GM10266 (cell line): ENCODE results near the gene SPHK2.
A peak's percentile ranks its signal among the peaks of the same experiment; 100 is the strongest.

ENCODE experiments used
- DNase-seq: peaks from one replicate; pipeline ENCODE4 v3.0.0; 2012; ENCODE audit errors: extremely low spot score
- TF ChIP-seq, protein P1 (sequence below): IDR thresholded peaks from 2 replicates; pipeline ENCODE4 v1.5.1; 2012; ENCODE audit warnings: mild to moderate bottlenecking, low read depth; ENCODE audit not compliant: control insufficient read depth, insufficient read depth; ENCODE audit errors: missing control alignments

Gene SPHK2

DNA sequence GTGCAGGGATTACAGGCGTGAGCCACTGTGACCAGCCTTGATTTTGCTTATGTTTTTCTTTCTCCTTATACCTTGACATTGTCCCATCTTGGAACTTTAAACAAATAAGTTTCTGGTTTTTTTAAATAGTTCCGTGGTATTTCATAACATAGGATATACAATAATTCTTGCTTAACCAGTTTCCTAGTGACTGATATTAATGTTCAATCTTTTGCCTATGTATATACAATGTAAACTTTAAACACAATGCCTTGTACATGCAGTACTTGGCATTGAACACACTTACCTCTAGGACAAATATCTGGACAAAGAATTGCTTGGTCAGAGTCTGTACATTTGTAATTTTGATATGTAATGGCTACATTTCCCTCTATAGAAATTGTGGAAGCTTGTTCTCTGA is 37.1 kb upstream of the SPHK2 start:
- TF ChIP-seq, protein P1, sequence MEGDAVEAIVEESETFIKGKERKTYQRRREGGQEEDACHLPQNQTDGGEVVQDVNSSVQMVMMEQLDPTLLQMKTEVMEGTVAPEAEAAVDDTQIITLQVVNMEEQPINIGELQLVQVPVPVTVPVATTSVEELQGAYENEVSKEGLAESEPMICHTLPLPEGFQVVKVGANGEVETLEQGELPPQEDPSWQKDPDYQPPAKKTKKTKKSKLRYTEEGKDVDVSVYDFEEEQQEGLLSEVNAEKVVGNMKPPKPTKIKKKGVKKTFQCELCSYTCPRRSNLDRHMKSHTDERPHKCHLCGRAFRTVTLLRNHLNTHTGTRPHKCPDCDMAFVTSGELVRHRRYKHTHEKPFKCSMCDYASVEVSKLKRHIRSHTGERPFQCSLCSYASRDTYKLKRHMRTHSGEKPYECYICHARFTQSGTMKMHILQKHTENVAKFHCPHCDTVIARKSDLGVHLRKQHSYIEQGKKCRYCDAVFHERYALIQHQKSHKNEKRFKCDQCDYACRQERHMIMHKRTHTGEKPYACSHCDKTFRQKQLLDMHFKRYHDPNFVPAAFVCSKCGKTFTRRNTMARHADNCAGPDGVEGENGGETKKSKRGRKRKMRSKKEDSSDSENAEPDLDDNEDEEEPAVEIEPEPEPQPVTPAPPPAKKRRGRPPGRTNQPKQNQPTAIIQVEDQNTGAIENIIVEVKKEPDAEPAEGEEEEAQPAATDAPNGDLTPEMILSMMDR = no peak
- DNase-seq = no peak

DNA sequence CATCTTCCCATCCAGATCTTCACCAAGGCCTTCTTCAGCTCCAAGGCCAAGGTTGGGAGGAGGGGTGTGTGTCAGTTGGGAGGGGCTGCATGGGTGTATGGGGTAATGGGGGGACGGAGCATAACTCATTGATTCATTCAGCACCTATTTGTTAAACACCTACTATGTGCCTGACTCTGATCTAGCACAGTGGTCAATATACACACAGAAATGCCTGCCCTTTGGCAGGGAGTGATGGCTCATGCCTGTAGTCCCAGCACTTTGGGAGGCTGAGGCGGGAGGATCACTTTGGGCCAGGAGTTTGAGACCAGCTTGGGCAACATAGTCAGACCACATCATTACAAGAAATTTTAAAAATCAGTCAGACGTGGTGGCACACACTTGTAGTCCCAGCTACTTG is 31.9 kb upstream of the SPHK2 start:
- DNase-seq = no peak
- TF ChIP-seq, protein P1 = no peak

DNA sequence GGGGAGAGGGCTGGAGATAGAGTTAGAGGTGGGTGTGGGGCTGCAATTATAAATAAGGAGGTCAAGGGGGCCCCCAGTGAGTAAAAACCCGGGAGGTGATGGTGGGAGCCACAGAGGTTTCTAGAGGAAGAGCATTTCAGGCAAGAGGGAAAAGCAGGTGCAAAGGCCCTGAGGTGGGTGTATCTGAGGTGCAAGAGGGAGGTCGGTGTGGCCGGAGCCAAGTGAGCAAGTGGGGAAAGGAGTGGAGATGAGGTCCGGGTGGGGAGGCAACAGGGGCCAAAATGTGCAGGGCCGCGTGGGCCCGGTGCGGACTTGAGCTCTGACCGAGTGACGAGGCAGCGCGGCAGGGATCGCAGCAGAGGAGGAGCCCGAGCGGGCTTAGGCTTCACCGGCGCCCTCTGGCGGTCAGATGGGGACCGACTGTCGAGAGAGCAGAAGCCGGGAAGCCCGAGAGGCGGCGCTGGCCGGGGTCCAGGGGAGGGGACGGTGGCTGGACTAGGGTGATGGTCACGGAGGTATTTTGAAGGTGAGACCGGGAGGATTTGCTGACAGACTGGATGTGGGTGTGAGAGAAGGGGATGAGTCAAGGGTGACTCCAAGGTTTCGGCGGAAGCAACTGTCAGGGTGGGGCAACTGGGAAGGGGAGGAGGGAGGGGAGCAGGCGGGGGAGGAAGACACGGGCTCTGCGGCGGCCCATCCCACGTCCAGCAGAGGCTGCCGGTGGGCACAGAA is 30.5 kb upstream of the SPHK2 start:
- DNase-seq = peak; percentile 86
- TF ChIP-seq, protein P1 = peak; percentile 96

DNA sequence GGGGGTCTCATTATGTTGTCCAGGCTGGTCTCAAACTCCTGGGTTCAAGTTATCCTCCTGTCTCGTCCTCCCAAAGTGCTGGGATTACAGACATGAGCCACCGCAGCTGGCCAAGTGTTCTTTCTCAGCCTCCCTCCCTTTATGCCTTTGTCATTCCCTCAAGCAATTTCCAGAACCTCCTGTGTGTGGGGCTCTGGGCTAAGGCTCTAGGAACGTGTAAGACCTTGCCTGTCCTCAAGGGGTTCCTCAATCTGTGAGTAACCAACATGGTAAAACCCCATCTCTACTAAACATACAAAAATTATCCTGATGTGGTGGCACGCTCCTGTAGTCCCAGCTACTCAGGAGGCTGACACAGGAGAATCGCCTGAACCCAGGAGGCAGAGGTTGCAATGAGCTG is 28.3 kb upstream of the SPHK2 start:
- TF ChIP-seq, protein P1 = no peak
- no peak for DNase-seq

DNA sequence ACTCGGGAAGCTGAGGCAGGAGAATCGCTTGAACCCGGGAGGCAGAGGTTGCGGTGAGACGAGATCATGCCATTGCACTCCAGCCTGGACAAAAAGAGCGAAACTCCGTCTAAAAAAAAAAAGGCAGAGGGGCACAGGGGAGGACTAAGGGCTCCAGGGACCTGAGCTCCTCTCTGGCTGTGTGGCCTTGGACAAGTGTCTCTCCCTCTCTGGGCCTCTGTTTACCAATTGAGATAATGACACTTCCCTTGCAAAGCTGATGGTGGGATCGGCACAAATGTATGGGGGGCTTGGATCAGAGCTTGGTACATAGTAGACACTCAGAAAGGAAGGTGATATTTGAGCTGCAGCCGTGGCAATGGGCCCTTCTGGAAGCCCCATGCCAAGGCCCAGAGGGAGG is 24.1 kb upstream of the SPHK2 start:
- no peak for DNase-seq
- TF ChIP-seq, protein P1 = no peak

DNA sequence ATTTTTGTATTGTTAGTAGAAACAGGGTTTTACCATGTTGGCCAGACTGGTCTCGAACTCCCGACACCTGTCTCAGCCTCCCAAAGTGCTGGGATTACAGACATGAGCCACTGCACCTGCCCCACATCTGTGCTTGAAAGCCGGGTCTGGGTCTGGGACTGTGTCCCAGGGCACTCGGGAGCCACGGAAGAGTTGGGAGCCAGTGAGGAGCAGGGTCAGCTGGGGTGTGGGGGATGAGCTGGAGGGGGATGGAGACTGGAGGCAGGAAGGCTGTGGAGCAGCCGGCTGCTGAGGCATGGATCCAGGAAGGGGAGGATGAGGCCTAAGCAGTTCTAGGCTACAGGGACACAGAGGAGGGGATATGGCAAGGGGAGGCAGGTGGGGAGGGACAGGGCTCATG is 23.5 kb upstream of the SPHK2 start:
- no peak for DNase-seq
- TF ChIP-seq, protein P1 = no peak

DNA sequence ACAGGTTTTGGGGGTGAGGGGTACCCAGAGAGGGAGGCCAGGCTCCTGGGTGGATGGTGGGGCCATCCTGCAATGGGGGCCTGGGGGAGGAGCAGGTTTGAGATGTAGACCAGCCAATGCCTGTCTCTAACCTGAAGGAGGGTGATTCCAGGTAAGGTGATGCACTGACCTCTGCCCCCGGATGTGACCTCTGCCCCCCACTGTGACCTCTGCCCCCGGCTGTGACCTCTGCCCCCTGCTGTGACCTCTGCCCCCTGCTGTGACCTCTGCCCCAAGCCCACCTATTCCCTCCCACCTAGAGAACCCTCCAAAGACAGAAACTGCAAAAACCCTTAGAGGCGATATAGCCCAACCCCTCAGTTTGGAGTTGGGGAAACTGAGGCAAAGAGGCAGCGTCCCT is 23.1 kb upstream of the SPHK2 start:
- no peak for DNase-seq
- TF ChIP-seq, protein P1 = no peak
